Esophagus muscularis mucosa (tissue), 4 donors: ENCODE data around the gene STK32B. TPM values are rescaled to one million over a fixed set of nuclear protein-coding genes. Genes with fewer than 3 reads are reported as not detected.

Source experiments
- DNase-seq: peaks from one replicate; pipeline ENCODE4 v3.0.0-alpha.2; 2017; ENCODE audit errors: extremely low spot score
- H3K27ac ChIP-seq, 4 donors: fragments of 200-600 bp; sonication (generic); replicated peaks in 1 of 4; 1 replicate in 3 of 4; 2 replicates in 1 of 4; pipeline ENCODE4 v1.5.1; 2016 to 2019; ENCODE audit warnings: mild to moderate bottlenecking in 1 of 4
- H3K27me3 ChIP-seq, 4 donors: fragments of 200-600 bp; sonication (generic); one replicate each; pipeline versions ENCODE4 v1.5.1 to v1.6.0; 2016 to 2019
- H3K36me3 ChIP-seq, 4 donors: fragments of 200-600 bp; sonication (generic); one replicate each; pipeline ENCODE4 v1.5.1; 2016 to 2019
- H3K4me1 ChIP-seq, 4 donors: fragments of 200-600 bp; sonication (generic); one replicate each; pipeline ENCODE4 v1.5.1; 2016 to 2019
- H3K4me3 ChIP-seq, 4 donors: fragments of 200-600 bp; sonication (generic); 1 replicate in 2 of 4; 2 replicates in 2 of 4; pipeline ENCODE4 v1.5.1; 2016 to 2019; ENCODE audit warnings: mild to moderate bottlenecking in 4 of 4, moderate library complexity in 1 of 4
- H3K9me3 ChIP-seq, 4 donors: fragments of 200-600 bp; sonication (generic); 1 replicate in 3 of 4; 2 replicates in 1 of 4; pipeline ENCODE4 v1.5.1; 2016 to 2019
- EP300 ChIP-seq: sonication (generic); formaldehyde crosslinking; IDR thresholded peaks from one replicate; pipeline ENCODE4 v1.6.1; 2017; ENCODE audit warnings: antibody characterized with exemption
- POLR2A ChIP-seq: fragments of 450-650 bp; IDR thresholded peaks from one replicate; pipeline ENCODE4 v1.6.1; 2017; ENCODE audit warnings: antibody characterized with exemption, moderate library complexity, mild to moderate bottlenecking, low read depth
- POLR2AphosphoS5 ChIP-seq, 2 donors: sonication (generic); formaldehyde crosslinking; IDR thresholded peaks; one replicate each; pipeline ENCODE4 v1.6.1; 2017; ENCODE audit warnings: antibody characterized with exemption in 2 of 2
- WGBS: methylation state at CpG from one replicate; pipeline ENCODE4 v1.1.5; 2018; 5-methylcytosine and 5-hydroxymethylcytosine counted together
- intact Hi-C: fragments of 100-400 bp; cut with DNase I; formaldehyde crosslinking; loops from one replicate; pipeline ENCODE4 v1.15.1; 2023
- total RNA-seq, 4 donors: library from RNA; depleted of rRNA; stranded (reverse); fragments of >200 nt; gene quantifications; one replicate each; pipeline versions ENCODE4 v1.1.0 to v1.2.1, GENCODE V29; 2016
- TF ChIP-seq, protein P1 (sequence below), 3 experiments: fragments of 200-600 bp in 2 of 3; fragments of 450-650 bp in 1 of 3; sonication (generic) in 2 of 3; IDR thresholded peaks; one replicate each; pipeline ENCODE4 v1.5.1; 2017 to 2019; ENCODE audit warnings: antibody characterized with exemption in 3 of 3, mild to moderate bottlenecking in 2 of 3, moderate library complexity in 1 of 3

Gene STK32B
- total RNA-seq, 4 donors from 2014 or later: 1.7 to 3.8 (median 2.7) TPM

DNA sequence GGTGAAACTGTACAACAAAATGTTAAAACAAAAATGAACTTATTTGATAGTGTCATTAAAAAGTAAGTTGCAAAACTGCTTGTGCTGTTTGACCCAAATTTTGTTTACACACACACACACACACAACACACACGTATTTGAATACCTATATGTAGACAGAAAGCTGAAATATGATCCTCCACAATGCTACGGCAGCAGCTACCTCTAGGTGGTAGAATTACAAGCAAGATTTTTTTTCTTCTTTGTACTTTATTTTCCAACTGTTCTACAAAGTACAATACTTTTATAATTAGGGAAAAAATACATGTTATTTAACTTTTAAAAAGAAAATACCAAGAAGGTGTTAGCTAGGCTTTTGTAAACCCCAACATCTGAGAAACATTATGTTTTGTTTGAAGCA lies 33.2 kb upstream of the STK32B start:
- H3K9me3 ChIP-seq: no peaks in the 10 kb centered on the region
- WGBS: 22% methylated on average over 2 of the region's 2 CpGs
- H3K4me1 ChIP-seq: peaks cover 0 to 9% (median 8%) of the 10 kb centered on the region in 4 donors
- intact Hi-C loops: no loop called here
- H3K4me3 ChIP-seq: no peak overlapping the region
- H3K36me3 ChIP-seq: no peaks in the 10 kb centered on the region
- H3K27me3 ChIP-seq: peaks cover 0 to 41% (median 7%) of the 10 kb centered on the region in 4 donors
- no peak for DNase-seq
- no peak overlapping the region for H3K27ac ChIP-seq
- TF ChIP-seq EP300 (no peak), POLR2A (no peak), POLR2AphosphoS5 (IDR thresholded peaks at IDR 0.05) (no peak)
- TF ChIP-seq, protein P1, sequence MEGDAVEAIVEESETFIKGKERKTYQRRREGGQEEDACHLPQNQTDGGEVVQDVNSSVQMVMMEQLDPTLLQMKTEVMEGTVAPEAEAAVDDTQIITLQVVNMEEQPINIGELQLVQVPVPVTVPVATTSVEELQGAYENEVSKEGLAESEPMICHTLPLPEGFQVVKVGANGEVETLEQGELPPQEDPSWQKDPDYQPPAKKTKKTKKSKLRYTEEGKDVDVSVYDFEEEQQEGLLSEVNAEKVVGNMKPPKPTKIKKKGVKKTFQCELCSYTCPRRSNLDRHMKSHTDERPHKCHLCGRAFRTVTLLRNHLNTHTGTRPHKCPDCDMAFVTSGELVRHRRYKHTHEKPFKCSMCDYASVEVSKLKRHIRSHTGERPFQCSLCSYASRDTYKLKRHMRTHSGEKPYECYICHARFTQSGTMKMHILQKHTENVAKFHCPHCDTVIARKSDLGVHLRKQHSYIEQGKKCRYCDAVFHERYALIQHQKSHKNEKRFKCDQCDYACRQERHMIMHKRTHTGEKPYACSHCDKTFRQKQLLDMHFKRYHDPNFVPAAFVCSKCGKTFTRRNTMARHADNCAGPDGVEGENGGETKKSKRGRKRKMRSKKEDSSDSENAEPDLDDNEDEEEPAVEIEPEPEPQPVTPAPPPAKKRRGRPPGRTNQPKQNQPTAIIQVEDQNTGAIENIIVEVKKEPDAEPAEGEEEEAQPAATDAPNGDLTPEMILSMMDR (IDR thresholded peaks at IDR 0.05): no peak

DNA sequence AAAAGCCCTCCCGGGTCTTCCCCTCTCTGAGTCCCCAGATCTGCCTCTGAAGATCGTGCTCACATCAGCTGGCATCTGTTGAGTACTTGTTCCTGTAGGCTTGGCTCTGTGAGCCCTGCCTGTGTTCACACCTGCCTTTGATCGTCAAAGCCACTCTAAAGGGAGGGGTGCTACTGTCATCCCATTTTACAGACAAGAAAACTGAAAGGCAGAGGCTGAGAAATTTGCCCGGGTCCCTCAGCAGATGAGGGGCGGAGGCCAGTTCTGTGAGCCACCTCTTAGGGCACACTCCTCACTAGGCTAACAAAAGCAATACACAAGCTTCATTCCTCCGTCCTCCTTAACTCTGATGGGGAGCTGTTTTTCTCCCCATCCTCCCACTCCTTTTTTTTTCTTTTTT lies 32.7 kb upstream of the STK32B start:
- TF ChIP-seq POLR2A: no peak
- TF ChIP-seq POLR2AphosphoS5 (IDR thresholded peaks at IDR 0.05): no peak
- TF ChIP-seq EP300: no peak
- intact Hi-C loops: no loop called here
- no peaks in the 10 kb centered on the region for H3K36me3 ChIP-seq
- H3K27ac ChIP-seq: no peak overlapping the region
- DNase-seq: no peak
- no peaks in the 10 kb centered on the region for H3K9me3 ChIP-seq
- H3K27me3 ChIP-seq: peaks cover 0 to 41% (median 7%) of the 10 kb centered on the region in 4 donors
- H3K4me1 ChIP-seq: peaks cover 0 to 9% (median 8%) of the 10 kb centered on the region in 4 donors
- WGBS: 44% methylated on average over 6 of the region's 6 CpGs
- H3K4me3 ChIP-seq: peak overlapping the region in 1 of 4 donors; percentile 7

DNA sequence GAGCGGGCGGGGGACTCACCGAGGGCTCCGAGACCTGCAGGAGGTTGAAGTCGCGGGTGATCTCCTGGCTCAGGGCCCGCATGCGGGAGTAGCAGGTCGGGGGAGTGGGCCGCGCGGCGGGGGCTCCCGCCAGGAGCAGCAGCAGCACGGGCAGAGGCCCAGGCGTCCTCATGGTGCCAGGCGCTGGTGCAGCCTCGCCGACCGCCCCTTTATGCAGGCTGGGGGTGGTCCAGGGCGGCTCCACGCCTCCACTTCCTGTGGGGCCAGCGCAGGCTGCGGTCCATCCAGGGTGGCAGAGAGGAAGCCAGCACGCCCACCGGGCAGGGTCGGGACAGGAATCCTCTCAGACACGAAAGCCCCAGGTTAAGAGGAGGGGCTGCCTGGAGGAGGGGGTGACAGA lies 32.0 kb upstream of the STK32B start, which contains the start of gene CYTL1:
Gene CYTL1 (minus strand): TSS at position 185 of the 400 bp plus-strand sequence. CDS start 13 bp downstream, at position 172.
- intact Hi-C loops: no loop called here
- DNase-seq: no peak
- 7% methylated on average over 18 of the region's 28 CpGs for WGBS
- Histone ChIP-seq H3K4me3 (peak within 1 kb of the TSS; percentile 28 to 39 (median 38)), H3K27me3 (peaks cover 0 to 37% (median 7%) of the 10 kb centered on the region in 4 donors), H3K27ac (no peak within 1 kb of the TSS), H3K36me3 (no peaks in the 10 kb centered on the region), H3K9me3 (no peaks in the 10 kb centered on the region), H3K4me1 (peaks cover 0 to 9% (median 8%) of the 10 kb centered on the region in 4 donors)
- TF ChIP-seq POLR2A: no peak
- TF ChIP-seq, protein P1 (IDR thresholded peaks at IDR 0.05): no peak
- no peak for TF ChIP-seq EP300
- TF ChIP-seq POLR2AphosphoS5 (IDR thresholded peaks at IDR 0.05): no peak

DNA sequence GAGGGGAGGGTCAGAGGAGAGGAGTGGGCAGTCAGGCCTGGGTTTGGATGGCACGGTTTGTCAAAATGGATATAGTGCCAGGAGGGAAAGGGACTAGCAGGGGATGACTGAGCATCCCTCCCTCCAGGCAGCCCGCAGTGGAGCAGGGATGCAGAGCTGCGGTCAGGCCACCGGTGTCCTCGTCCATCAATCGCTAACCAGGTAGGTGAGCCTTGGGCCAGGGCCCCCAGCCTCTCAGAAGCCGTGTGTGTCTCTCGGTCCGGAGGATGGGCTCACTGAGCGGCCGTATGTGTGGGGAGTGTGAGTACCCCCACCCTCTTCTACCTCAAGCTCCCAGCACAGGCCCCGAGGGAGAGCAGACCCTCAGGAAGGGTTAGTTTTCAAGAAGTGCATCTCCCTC lies 31.5 kb upstream of the STK32B start:
- H3K4me3 ChIP-seq: no peak overlapping the region
- no peaks in the 10 kb centered on the region for H3K9me3 ChIP-seq
- H3K36me3 ChIP-seq: no peaks in the 10 kb centered on the region
- no peak for TF ChIP-seq POLR2AphosphoS5 (IDR thresholded peaks at IDR 0.05)
- TF ChIP-seq EP300: no peak
- no peak for TF ChIP-seq POLR2A
- TF ChIP-seq, protein P1 (IDR thresholded peaks at IDR 0.05): no peak
- no peak for DNase-seq
- intact Hi-C loops: no loop called here
- WGBS: 76% methylated on average over 6 of the region's 12 CpGs
- H3K4me1 ChIP-seq: peaks cover 0 to 9% (median 8%) of the 10 kb centered on the region in 4 donors
- H3K27ac ChIP-seq: no peak overlapping the region
- H3K27me3 ChIP-seq: peaks cover 0 to 35% (median 7%) of the 10 kb centered on the region in 4 donors

DNA sequence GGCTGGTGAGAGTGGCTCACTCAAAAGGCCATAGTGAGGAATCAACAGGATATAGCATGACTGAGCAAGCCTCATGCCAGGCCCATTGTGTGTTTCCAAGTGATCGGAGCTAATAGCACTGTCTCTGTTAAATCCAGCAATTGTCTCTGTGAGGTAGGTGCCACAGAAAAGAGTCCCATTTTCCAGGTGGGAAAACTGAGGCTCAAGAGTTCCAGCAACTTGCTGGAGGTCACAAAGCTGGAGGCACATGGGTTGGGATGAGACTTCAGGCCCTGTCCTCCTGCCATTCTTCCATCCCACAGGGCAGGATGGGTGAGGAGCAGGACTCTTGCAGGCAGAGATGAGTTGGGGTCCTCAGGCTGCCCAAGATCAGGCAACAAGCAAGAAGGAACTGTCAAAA lies 30.9 kb upstream of the STK32B start:
- Histone ChIP-seq H3K4me1 (peaks cover 0 to 9% (median 8%) of the 10 kb centered on the region in 4 donors), H3K36me3 (no peaks in the 10 kb centered on the region), H3K27me3 (peaks cover 0 to 35% (median 7%) of the 10 kb centered on the region in 4 donors), H3K4me3 (no peak overlapping the region), H3K27ac (no peak overlapping the region), H3K9me3 (no peaks in the 10 kb centered on the region)
- no peak for DNase-seq
- intact Hi-C loops: no loop called here
- 83% methylated on average over 1 of the region's 1 CpG for WGBS
- TF ChIP-seq, protein P1 (IDR thresholded peaks at IDR 0.05): no peak
- no peak for TF ChIP-seq EP300
- no peak for TF ChIP-seq POLR2A
- no peak for TF ChIP-seq POLR2AphosphoS5 (IDR thresholded peaks at IDR 0.05)
